GM19324 (cell line): ENCODE results near the gene NRG3.

ENCODE experiments used
- ATAC-seq: cut with Tn5 transposase; IDR thresholded peaks from one replicate; pipeline ENCODE4 v1.9.1; 2021; ENCODE audit warnings: mild to moderate bottlenecking, moderate library complexity; ENCODE audit not compliant: unreplicated experiment, low FRiP score

Gene NRG3

GRCh38 chr10:82742898-82743297 lies 867.9 kb downstream of the NRG3 start:
- no peak for ATAC-seq

GRCh38 chr10:82750538-82750937 lies 875.5 kb downstream of the NRG3 start:
- no peak for ATAC-seq

GRCh38 chr10:82757397-82757796 lies 882.4 kb downstream of the NRG3 start:
- ATAC-seq = no peak

GRCh38 chr10:82757901-82758300 lies 882.9 kb downstream of the NRG3 start:
- ATAC-seq = no peak

DNA sequence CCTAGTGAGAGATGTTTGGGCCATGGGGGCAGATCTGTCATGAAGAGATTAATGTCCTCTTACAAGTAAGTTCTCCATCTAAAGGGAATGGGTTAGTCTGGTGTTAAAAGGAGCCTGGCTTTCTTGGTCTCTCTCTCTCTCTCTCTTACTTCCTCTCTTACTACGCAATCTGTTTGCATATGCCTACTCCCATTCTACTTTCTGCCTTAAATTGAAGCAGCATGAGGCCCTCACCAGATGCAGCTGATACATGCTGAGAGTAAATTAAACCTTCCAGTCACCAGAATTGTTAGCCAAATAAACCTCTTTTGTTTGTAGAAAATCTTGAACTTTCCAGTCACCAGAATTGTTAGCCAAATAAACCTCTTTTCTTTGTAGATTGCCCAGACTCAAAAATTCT lies 884.1 kb downstream of the NRG3 start:
- no peak for ATAC-seq

DNA sequence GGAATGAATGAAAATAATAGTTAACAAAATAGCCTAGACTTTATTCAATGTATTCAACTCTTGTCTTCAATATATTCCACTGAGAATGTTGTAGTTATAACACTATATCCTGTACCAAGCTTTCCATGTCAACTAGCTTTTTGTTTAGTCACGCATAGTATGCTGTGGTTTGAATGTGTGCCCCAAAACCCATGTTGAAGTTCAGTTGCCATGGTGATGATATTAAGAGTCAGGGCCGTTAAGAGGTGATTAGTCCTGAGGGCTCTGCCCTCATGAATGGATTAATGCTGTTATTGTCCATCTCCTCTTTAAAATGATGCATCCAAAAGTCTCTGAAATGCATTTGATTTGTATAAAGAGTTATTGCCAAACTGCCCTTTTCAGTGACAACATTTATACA lies 887.6 kb downstream of the NRG3 start:
- no peak for ATAC-seq

DNA sequence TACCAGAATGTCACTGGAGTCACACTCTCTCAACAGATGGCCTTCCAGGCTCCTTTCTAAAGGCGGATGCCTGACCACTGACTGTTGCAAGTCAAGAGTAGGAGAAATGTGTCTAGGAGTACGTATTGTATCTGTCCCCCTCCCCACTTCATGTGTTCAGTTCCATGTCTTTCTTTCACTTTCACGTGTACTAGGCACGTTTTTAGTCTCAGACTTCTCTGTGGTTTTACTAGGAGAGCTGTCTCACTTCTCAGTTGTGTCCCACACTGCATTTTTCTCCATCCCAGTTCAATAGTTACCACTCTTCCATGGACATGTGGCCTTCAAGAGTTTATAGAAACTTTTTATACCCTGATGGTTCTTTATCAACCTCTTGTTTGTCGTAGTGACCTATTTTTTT lies 893.0 kb downstream of the NRG3 start:
- ATAC-seq = no peak

DNA sequence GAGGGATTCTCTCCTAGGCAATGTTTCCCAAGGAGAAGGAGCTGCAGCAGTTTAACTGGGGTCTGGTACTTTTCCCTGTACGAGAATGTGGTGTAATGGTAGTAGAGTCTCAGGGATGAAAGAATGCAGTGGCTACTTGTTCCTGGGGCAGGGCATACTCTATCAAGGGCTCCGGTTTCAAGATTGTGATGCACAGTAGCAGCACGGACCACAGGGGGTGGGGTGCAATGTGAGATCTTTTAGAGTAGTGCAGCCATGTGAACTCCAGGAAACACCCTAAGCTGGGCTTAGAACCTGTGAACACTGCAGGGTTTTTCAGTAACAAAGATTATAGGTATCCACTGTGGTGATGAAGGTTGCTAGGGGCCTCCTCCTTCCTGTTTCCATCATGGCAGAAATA lies 903.9 kb downstream of the NRG3 start:
- ATAC-seq = no peak

DNA sequence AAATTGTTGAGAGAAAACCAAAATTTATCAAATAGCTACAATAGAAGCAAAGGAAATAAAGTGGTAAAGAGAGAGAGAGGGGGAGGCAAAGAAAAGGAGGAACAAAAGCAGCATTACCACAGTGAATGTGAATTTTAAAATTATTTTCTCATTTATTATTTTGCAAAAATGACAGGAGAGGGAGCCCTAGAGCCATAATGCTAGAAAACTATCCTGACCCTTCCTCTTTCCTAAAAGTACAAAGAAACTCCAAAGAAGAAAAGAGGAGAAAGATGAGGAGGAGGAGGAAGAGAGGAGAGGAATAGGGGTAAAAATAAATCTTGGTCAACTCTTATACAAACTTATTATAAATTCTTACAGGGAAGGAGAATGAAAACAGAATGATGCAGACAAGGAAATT lies 921.5 kb downstream of the NRG3 start:
- ATAC-seq = no peak

- ATAC-seq = no peak
These were observed 926.3 kb downstream of the NRG3 start for GRCh38 chr10:82801289-82801688.

DNA sequence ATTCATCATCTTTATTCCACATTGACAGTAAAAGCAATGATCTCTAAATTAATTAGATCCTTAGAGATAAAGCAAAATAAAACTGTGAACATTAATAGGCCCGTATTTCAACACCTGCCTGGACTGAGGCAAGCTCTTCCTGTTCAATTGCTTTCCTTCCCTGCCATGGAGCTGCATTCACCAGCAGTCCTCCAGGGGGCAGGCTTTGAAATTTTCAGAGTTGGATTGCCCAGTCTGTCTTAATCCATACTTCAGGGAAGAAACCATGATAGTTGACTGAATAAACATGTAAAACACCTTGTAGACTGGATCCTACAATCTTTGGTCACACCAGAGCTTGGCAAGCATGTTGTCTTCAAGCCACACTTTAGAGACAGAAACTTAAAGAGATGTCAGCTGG lies 936.6 kb downstream of the NRG3 start:
- peak; percentile 54 for ATAC-seq

GRCh38 chr10:82813856-82814255 lies 938.9 kb downstream of the NRG3 start:
- no peak for ATAC-seq

GRCh38 chr10:82814635-82815034 lies 939.6 kb downstream of the NRG3 start:
- ATAC-seq = no peak

DNA sequence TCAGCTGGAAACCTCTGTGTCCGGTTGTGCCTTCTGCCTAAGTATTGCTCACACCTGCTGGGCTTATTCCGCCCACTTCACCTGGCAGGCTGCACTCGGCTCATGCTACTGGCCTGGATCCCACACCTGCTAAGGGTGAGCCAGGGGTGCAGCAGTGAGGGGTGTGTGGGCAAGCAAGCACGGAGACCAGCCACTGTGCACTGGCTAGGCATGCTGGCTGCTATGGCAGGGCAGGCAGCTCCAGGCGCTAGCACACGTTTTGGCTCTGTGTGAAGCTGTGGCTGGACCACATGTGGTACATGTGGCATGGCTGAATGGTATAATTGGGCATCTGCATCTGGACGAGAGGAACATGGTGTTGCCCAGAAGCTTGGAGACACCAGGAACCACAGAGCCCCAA lies 940.7 kb downstream of the NRG3 start:
- no peak for ATAC-seq

GRCh38 chr10:82817676-82818422 lies 942.9 kb downstream of the NRG3 start:
- no peak for ATAC-seq

- no peak for ATAC-seq
These were observed 946.0 kb downstream of the NRG3 start for GRCh38 chr10:82821043-82821442.

DNA sequence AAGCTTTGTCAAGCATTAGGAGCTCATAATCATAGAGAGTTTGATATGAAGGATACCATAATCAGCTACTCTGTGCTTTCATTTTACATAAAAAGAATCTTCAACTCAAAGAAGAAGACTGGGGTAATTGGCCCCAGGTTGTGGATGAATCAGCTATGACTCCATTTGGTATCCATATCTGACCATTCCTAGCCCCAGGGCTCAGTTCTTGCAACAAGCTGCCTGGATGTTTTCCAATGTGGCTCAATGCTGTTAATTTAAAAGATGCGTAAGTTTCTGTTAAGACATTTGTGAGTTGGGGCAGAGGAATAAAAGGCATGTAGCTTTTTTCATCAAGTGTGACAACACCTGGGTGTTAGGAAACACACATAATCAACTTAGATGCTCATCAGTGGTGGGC lies 951.1 kb downstream of the NRG3 start:
- no peak for ATAC-seq

- ATAC-seq = no peak
These were observed 952.9 kb downstream of the NRG3 start for GRCh38 chr10:82827901-82828300.

GRCh38 chr10:82847242-82847641 lies 972.2 kb downstream of the NRG3 start:
- no peak for ATAC-seq

DNA sequence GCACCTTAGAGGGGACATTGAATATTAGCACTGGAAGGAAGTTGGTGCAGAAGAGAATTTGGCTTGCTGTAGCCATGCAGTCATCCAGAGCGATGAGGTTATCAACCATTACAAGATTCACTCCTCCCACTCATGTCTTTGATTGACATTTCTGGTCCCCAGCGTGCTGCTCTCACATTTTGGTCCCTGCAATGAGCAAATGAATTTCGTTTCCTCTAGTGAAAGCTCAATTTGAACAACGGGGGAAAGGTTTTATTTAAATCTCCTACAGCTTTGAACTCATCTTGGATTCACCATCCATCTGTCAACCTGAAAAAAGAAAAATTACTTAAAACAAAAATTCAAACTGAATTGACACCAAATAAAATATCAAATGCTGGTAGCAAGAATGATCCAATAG lies 975.2 kb downstream of the NRG3 start:
- ATAC-seq = no peak

- no peak for ATAC-seq
These were observed 982.1 kb downstream of the NRG3 start for GRCh38 chr10:82856957-82857613.

- ATAC-seq = no peak
These were observed 986.9 kb downstream of the NRG3 start for GRCh38 chr10:82861889-82862288.
